A375 (cell line): ENCODE results near the gene RELA. TPM values are rescaled to one million over a fixed set of nuclear protein-coding genes. Genes with fewer than 3 reads are reported as not detected.

ENCODE experiments used
- small RNA-seq: library from RNA; depleted of rRNA; stranded (forward); fragments of <200 nt; gene quantifications from one replicate; pipeline ENCODE3, GENCODE V24; 2014
- total RNA-seq: library from RNA; depleted of rRNA; stranded (reverse); fragments of >200 nt; shearing (Covaris generic); gene quantifications from 2 replicates; pipeline ENCODE4 v1.2.3, GENCODE V29; 2014; rRNA removed

RELA gene
- 41.8 and 44.5 TPM in 2 replicates for total RNA-seq

DNA sequence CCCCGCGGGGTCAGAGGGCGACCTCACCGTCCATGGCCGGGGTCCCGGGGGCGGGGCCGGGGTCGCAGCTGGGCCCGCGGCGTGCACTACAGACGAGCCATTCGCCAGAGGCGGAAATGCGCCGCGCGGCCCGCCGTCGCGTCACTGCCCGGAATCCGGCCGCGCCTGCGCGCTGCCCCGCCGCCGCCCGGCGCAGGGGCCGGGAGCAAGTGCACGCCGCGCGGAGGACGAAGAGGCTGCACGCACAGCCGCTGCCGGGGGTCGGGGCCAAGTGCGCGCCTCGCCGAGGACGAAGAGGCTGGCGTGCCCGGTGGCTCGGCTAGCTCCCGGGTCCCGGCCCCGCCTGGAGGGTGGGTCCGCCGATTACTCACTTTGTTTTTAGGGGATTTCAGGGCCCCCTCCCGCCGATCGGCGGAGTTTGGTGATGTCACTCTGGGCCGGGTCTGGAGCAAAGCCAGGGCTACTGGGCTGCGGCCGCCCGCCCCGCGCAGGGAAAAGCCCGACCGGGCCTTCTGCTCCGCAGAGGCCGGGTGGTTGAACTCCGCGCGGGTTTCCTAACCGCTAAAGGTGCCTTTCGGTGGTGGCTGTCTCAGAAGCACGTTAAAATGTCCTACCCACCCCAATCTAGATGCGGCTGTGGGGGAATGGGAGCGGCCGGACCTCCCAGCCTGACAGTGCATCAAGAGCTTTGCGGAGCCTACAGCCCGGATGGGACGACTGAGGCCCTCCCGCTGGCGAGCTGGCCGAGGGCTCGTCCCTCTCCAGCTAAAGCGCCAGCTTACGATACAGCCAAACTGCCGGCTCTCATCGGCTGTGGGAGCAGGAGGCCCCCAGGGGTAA is at the start of gene RELA:
RELA (minus strand) TSS at position 118 of the 840 bp plus-strand sequence; CDS start at position 34, 84 bp downstream.

GRCh38 chr11:65711785-65712632 is 49.3 kb upstream of the RELA start, which contains the start of gene KAT5:
Gene KAT5 (plus strand): TSS chr11:65712252. CDS start chr11:65712268, 16 bp downstream.

GRCh38 chr11:65637794-65638419 is 24.8 kb downstream of the RELA start, which contains the start of gene SIPA1:
Gene SIPA1 (plus strand): TSS chr11:65638101. CDS start chr11:65640922, 2,821 bp downstream.

GRCh38 chr11:65615229-65615949 is 47.3 kb downstream of the RELA start, which contains the start of gene PCNX3:
Gene PCNX3 (plus strand): TSS chr11:65615776. CDS start chr11:65616312, 536 bp downstream.

Small RNA genes lying within 50 kb of the gene (small RNA-seq; reads per million reads assigned to genes)
- not detected for gene MIR4489
- not detected for gene MIR4690
- not detected for gene RN7SL309P

Other genes with a start within 250 kb of the RELA start
- 69.3 and 73.0 TPM in 2 replicates for gene NEAT1, start 240.1 kb downstream of the RELA start, total RNA-seq
- gene MALAT1, start 163.9 kb downstream of the RELA start, total RNA-seq, result 2,655 and 2,827 TPM in 2 replicates
- 144 TPM in 2 replicates for gene SCYL1, start 137.8 kb downstream of the RELA start, total RNA-seq
- gene LTBP3, start 104.6 kb downstream of the RELA start, total RNA-seq, result 205 and 209 TPM in 2 replicates
- gene ZNRD2, start 92.4 kb downstream of the RELA start, total RNA-seq, result 93.6 and 98.5 TPM in 2 replicates
- gene FAM89B, start 90.4 kb downstream of the RELA start, total RNA-seq, result 43.3 and 48.4 TPM in 2 replicates
- 147 and 171 TPM in 2 replicates for gene EHBP1L1, start 86.9 kb downstream of the RELA start, total RNA-seq
- gene KCNK7, start 67.1 kb downstream of the RELA start, total RNA-seq, result 0.27 and 0.30 TPM in 2 replicates
- gene MAP3K11, start 48.7 kb downstream of the RELA start, total RNA-seq, result 32.6 and 44.9 TPM in 2 replicates
- 38.1 and 38.7 TPM in 2 replicates for gene PCNX3, start 47.1 kb downstream of the RELA start, total RNA-seq
- gene SIPA1, start 24.8 kb downstream of the RELA start, total RNA-seq, result 34.2 and 35.5 TPM in 2 replicates
- 84.3 and 89.4 TPM in 2 replicates for gene KAT5, start 49.3 kb upstream of the RELA start, total RNA-seq
- gene RNASEH2C, start 57.9 kb upstream of the RELA start, total RNA-seq, result 115 and 149 TPM in 2 replicates
- gene AP5B1, start 118.1 kb upstream of the RELA start, total RNA-seq, result 23.7 and 24.5 TPM in 2 replicates
- 0.11 TPM in 2 replicates for gene OVOL1, start 124.1 kb upstream of the RELA start, total RNA-seq
- gene SNX32, start 171.0 kb upstream of the RELA start, total RNA-seq, result 0.13 TPM in 1 of 2 replicates, not detected in the other
- gene CFL1, start 195.3 kb upstream of the RELA start, total RNA-seq, result 2,320 and 2,361 TPM in 2 replicates
- 94.2 and 103 TPM in 2 replicates for gene MUS81, start 197.5 kb upstream of the RELA start, total RNA-seq
- 11.4 and 16.7 TPM in 2 replicates for gene EFEMP2, start 209.9 kb upstream of the RELA start, total RNA-seq
- gene CTSW, start 216.9 kb upstream of the RELA start, total RNA-seq, result 0.24 and 0.41 TPM in 2 replicates
- gene FIBP, start 225.6 kb upstream of the RELA start, total RNA-seq, result 307 and 389 TPM in 2 replicates
- 158 and 196 TPM in 2 replicates for gene CCDC85B, start 227.8 kb upstream of the RELA start, total RNA-seq
- gene FOSL1, start 237.5 kb upstream of the RELA start, total RNA-seq, result 548 and 703 TPM in 2 replicates